RWPE2 (cell line): ENCODE measurements around the gene STIP1.

Source experiments
- ATAC-seq: fragments of 200-7000 bp; cut with Tn5 transposase; 3 replicates; pipeline ENCODE4 v1.9.1; 2021; ENCODE audit warnings: low read depth
- DNase-seq: peaks from one replicate; pipeline ENCODE4 v3.0.0-alpha.2; 2020; ENCODE audit warnings: low spot score
- H3K27ac ChIP-seq: fragments of 450-650 bp; 2 replicates; pipeline ENCODE4 v1.5.1; 2017; ENCODE audit warnings: mild to moderate bottlenecking; ENCODE audit not compliant: poor library complexity, severe bottlenecking
- H3K27me3 ChIP-seq: fragments of 250-450 bp; sonication (Bioruptor Pico); 2 replicates; pipeline ENCODE4 v1.5.1; 2021; ENCODE audit warnings: mild to moderate bottlenecking, moderate library complexity; ENCODE audit not compliant: insufficient read depth, poor library complexity, severe bottlenecking
- H3K36me3 ChIP-seq: fragments of 250-450 bp; sonication (Bioruptor Pico); 2 replicates; pipeline ENCODE4 v1.5.1; 2020; ENCODE audit warnings: low read depth, mild to moderate bottlenecking, moderate library complexity
- H3K4me1 ChIP-seq: fragments of 250-450 bp; sonication (Bioruptor Pico); 2 replicates; pipeline ENCODE4 v1.5.1; 2021; ENCODE audit warnings: mild to moderate bottlenecking, moderate library complexity; ENCODE audit not compliant: insufficient read depth, poor library complexity, severe bottlenecking
- H3K4me3 ChIP-seq: fragments of 250-450 bp; sonication (Bioruptor Pico); 2 replicates; pipeline ENCODE4 v1.5.1; 2021; ENCODE audit warnings: mild to moderate bottlenecking, moderate library complexity; ENCODE audit not compliant: severe bottlenecking
- H3K9me3 ChIP-seq: fragments of 250-450 bp; sonication (Bioruptor Pico); 2 replicates; pipeline ENCODE4 v1.5.1; 2021; ENCODE audit warnings: mild to moderate bottlenecking, moderate library complexity; ENCODE audit not compliant: severe bottlenecking
- CTCF ChIP-seq: fragments of 450-650 bp; IDR thresholded peaks from one replicate; pipeline ENCODE4 v1.5.1; 2017; ENCODE audit warnings: mild to moderate bottlenecking, moderate library complexity; ENCODE audit not compliant: poor library complexity, severe bottlenecking

Gene STIP1

DNA sequence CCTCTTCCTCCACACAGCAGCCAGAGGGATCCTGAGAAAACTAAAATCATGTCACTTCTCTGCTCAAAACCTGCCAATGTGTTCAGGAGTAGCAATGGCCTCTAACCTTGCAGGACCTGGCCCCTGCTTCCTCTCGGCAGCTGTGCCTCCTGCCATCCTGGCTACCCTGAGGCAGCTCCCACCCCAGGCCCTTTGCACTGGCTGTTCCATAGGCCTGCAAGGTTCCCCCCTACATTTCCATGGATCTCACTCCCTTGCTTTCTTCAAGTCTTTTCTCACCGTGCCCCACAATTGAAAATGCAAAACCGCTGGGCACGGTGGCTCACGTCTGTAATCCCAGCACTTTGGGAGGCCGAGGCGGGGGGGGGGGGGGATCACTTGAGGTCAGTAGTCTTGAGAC lies 2.1 kb upstream of the STIP1 start:
- H3K36me3 ChIP-seq, result peaks cover 6% of the 10 kb centered on the region
- no peak overlapping the region for H3K27ac ChIP-seq
- no peak for DNase-seq
- no peak for ATAC-seq
- H3K27me3 ChIP-seq, result no peaks in the 10 kb centered on the region
- peaks cover 8% of the 10 kb centered on the region for H3K4me1 ChIP-seq
- TF ChIP-seq CTCF, result no peak
- no peaks in the 10 kb centered on the region for H3K9me3 ChIP-seq
- no peak overlapping the region for H3K4me3 ChIP-seq

- no peaks in the 10 kb centered on the region for H3K27me3 ChIP-seq
- no peak for TF ChIP-seq CTCF
- H3K4me1 ChIP-seq, result peaks cover 8% of the 10 kb centered on the region
- peak overlapping the region; percentile 75 for H3K27ac ChIP-seq
- ATAC-seq (peak; percentile 28), DNase-seq (peak; percentile 85)
- peak overlapping the region; percentile 48 for H3K4me3 ChIP-seq
- peaks cover 18% of the 10 kb centered on the region for H3K36me3 ChIP-seq
- no peaks in the 10 kb centered on the region for H3K9me3 ChIP-seq
Observed at GRCh38 chr11:64185175-64185692, 737 bp upstream of the STIP1 start.

DNA sequence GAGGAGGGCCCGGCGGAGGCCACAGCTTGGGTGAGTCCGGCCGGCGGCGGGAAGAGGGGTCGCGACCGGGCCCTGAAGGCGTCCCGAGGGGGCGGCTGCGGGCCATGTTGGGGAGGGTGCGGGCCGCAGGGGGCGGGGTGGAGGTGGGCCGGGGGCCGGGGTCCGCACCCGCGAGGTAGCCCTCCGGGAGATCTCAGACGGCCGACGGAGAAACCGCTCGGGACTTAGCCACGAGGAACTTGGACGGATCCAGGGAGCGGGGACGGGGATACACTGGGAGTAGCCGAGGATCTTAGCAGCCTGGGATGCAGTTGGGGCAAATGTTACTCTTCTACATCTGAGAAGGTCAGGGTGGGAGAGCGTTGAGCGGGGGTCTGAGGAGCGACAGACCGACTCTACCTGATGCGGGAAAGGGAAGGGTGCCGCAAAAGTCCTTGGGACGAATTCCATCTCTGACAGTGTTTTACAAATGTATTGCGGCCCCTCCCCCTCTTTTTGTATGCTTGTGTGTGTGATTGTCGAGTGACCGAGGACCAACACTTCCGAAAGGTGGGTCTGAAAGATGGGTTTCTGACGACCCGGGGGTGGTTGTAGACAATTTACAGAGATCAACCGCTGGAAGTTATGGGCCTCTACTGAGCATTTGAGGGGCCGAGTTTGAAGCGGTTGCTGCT lies 658 bp downstream of the STIP1 start:
- Histone ChIP-seq H3K4me1 (peaks cover 4% of the 10 kb centered on the region), H3K4me3 (no peak overlapping the region), H3K9me3 (no peaks in the 10 kb centered on the region), H3K27me3 (no peaks in the 10 kb centered on the region), H3K27ac (no peak overlapping the region), H3K36me3 (peaks cover 30% of the 10 kb centered on the region)
- ATAC-seq (no peak), DNase-seq (no peak)
- TF ChIP-seq CTCF, result no peak

GRCh38 chr11:64192434-64192833 lies 6.5 kb downstream of the STIP1 start:
- DNase-seq, result no peak
- H3K9me3 ChIP-seq, result no peaks in the 10 kb centered on the region
- H3K4me1 ChIP-seq, result no peaks in the 10 kb centered on the region
- no peak overlapping the region for H3K27ac ChIP-seq
- H3K27me3 ChIP-seq, result no peaks in the 10 kb centered on the region
- no peak for ATAC-seq
- no peak for TF ChIP-seq CTCF
- H3K4me3 ChIP-seq, result no peak overlapping the region
- H3K36me3 ChIP-seq, result peaks cover 88% of the 10 kb centered on the region

DNA sequence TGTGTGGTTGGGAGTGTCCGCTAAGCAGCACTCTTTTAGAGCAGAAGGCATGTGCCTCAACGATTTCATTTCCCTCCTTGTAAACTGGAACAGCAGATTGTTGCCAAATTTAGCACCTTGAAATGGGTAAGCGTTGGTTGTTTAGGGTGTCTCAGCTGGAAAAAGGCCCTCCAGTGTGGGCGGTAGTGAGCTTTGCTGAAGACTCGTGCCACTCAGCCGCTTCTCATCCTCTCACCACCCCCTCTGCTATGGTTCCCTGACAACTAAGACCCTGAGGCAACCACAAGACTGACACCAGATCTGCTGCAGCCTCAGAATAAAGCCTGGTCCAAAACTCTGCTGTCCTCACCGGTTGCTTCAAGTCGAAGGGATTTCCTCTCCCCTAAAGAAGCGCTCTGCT lies 10.7 kb downstream of the STIP1 start:
- no peak for DNase-seq
- peaks cover 98% of the 10 kb centered on the region for H3K36me3 ChIP-seq
- no peak overlapping the region for H3K4me3 ChIP-seq
- no peak for TF ChIP-seq CTCF
- no peak overlapping the region for H3K27ac ChIP-seq
- H3K9me3 ChIP-seq, result no peaks in the 10 kb centered on the region
- H3K27me3 ChIP-seq, result no peaks in the 10 kb centered on the region
- no peaks in the 10 kb centered on the region for H3K4me1 ChIP-seq
- ATAC-seq, result no peak
